Stimulated activated CD8-positive, alpha-beta memory T cell treated with anti-CD3 and anti-CD28 coated beads, Interleukin-15, amount 100 ng/mL, for 4 hours (primary cell): ENCODE measurements around the gene PNKP.

Experiments
- DNase-seq, 2 donors: peaks; one replicate each; pipeline ENCODE4 v3.0.0-alpha.2; 2020; ENCODE audit warnings: low read depth in 2 of 2

Gene PNKP

GRCh38 chr19:49847731-49848696 lies 19.4 kb downstream of the PNKP start:
- no peak for DNase-seq

GRCh38 chr19:49846408-49846807 lies 21.0 kb downstream of the PNKP start:
- DNase-seq, result no peak

DNA sequence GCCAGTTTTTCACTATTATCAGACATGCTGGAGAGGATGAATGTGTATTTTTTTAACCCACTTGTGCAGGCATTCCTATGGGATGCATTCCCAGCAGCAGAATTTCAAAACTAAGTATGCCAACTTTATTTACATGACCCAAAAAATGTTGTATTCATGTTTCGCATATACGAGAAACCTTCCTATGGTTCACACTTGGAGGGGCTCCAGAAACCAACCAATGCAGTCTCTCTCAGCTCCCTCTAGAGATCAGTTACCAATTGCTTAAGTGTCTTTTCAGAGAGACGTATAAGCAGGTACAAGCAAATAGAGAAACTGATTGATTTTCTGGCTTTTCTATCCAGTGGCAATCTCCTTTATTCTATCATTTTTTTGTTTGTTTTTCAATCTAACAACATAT lies 22.0 kb downstream of the PNKP start:
- DNase-seq, result no peak

DNA sequence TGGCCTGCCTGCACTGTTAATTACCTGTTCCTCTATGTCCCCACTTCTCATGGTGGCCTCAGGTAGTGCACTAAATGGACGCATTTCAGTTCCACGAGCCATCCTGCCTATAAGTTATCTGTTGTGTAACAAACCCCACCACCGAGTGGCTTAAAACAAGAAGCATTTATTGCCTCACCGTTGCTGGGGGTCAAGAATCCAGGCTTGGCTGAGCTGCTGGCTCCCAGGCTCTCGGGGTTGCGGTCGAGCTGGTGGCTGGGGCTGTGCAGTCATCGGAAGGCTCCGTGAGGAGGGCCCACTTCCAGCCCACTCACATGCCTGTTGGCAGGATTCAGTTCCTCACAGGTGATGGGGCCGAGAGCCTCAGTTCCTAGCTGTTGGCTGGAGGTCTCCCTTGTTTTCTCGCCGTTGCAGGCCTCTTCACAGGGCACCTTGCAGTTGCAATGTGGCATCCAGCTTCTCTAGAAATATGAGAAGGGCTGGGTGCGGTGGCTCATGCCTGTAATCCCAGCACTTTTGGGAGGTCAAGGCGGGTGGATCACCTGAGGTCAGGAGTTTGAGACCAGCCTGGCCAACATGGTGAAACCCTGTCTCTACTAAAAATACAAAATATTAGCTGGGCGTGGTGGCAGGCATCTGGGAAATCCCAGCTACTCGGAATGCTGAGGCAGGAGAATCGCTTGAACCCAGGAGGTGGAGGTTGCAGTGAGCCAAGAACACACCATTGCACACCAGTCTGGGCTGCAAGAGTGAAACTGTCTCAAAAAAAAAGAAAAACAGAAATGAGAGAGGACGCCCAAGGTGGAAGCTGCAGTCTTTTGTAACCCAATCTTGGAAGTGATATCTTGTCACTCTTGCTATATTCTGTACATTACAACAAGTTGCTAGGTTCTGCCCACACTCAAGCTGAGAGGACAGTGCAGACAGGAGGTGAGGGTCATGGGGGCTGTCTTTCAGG lies 23.0 kb downstream of the PNKP start:
- DNase-seq, result no peak

- no peak for DNase-seq
Measured at GRCh38 chr19:49843265-49843664, 24.1 kb downstream of the PNKP start.

- no peak for DNase-seq
Measured at GRCh38 chr19:49840736-49841249, 26.6 kb downstream of the PNKP start.

DNA sequence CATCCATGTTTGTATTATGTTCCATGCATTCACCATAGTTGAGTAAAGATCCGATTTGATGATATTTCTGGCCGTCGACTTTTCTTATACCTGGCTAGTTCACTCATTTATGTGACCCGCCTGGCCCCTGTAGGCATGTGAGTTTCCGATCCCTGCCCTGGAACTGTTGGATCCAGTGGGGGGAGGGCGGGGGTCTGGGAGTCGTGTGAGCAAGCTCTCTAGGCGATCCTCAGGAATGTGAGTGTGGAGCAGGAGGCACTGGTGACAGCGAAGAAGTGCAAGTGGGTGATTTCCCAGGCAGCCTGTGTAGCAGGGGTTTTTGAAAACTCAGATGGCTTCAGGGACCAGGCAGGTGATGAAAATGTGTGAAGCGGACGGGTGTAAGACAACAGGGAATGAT lies 27.1 kb downstream of the PNKP start:
- DNase-seq, result no peak

- no peak for DNase-seq
Measured at GRCh38 chr19:49839713-49840112, 27.7 kb downstream of the PNKP start.

DNA sequence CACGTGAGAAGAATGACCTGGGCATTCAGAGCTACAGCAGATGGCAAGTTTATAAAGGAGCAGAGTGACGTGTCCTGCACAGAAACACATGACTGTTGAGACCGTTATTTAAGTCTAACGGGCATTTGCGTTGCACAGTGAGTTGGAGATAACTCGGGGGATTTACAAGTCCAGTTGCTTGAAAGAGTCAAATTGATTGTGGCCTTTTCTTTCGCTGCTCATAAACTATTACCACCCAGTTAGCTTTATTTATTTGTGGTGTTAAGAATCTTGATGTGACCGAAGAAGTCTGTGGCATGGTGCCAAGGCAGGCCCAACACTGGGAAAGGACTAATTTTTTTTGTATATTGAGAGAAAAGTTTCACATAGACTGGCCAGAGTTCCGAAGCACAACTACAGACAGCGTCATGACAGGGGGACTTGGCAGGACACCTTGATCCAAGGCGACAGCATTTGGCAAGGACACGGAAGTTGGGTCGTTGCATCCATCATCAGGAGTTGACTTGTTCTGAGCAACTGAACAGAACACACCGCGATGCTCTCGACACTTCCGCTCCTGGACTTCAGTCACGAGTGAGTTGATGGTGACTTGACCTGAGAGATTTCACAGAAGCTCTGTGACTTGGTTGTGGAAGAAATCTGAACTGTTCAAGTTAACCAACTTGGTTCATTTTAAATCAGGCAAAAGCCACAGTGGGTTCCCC lies 28.3 kb downstream of the PNKP start:
- no peak for DNase-seq

- DNase-seq, result no peak
Measured at GRCh38 chr19:49837425-49837824, 30.0 kb downstream of the PNKP start.

DNA sequence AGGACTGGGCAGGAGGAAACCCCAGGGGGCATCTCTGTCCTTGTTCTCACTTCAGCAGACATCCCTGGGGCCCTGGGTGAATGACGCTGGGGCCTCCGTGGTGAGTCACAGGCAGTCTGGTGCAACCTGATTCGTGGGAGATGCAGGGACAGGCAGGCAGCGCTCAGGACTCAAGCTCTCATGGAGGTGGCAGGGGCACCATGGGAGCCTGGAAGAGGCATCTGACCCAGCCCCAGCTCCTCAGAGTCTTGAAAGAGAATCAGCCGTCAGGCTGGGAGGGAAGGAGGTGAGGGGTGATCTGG lies 30.4 kb downstream of the PNKP start:
- no peak for DNase-seq

DNA sequence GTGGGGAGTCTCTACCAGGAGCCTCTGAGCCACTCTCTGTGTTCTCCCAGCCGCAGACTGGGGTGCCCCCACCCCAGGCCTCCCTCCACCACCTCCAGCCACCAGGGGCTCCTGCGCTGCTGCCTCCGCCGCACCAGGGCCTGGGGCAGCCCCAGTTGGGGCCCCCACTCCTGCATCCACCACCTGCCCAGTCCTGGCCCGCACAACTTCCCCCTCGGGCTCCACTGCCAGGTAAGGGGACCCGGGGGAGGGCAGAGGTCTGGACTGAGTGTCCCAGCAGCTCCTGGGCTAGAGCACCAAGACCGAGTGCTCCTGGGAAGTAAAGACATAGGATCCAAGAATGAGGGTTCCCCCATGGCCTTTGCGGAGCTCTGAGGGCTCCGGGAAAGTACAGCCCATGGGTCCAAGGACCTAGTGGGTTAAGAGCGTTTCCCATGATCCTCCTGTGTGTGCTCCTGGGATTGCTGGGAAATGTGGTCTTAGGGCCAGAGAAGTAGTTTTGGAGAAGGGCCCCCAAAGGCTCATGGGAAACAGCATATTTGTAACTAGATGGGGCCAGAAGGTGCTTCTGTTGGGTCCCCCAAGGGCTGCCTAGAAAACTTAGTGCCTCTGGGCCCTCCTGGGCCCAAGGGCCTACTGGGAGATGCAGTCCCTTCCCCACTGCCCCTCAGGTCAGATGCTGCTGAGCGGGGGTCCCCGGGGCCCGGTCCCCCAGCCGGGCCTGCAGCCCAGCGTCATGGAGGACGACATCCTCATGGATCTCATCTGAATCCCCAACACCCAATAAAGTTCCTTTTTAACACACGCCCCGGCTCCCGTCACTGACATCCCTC lies 31.0 kb downstream of the PNKP start:
- no peak for DNase-seq

DNA sequence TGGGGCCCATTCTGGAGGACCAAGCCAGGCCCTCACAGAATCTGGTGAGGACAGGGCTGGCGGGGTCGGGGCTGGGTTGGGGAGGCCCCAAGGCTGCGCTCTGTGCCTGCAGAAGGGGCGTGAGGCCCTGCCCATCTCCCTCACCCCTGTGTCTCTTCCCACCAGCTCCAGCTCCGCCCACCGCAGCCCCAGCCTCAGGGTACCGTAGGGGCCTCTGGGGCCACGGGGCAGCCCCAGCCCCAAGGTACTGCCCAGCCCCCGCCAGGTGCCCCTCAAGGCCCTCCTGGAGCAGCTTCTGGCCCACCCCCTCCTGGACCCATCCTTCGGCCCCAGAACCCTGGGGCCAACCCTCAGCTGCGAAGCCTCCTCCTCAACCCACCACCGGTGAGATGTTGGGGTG lies 31.8 kb downstream of the PNKP start:
- no peak for DNase-seq

DNA sequence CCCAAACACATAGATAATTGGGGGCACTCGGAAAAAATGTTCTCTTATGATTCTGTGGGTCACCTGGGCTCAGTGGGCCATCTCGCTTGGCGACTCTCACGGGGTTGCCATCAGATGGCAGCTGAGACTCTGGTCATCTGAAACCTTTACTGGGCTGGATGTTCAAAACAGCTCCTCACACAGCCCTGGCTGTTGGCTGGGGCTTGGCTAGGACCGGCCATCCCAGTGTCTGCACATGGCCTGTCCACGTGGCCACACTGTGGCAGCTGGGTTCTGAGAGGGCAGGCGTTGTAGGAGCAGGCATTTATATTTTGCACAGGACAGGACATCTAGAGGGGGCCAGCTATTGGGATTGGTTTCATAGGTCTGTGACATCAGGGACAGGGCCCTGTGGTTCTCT lies 33.8 kb downstream of the PNKP start:
- DNase-seq, result no peak

- DNase-seq, result no peak
Measured at GRCh38 chr19:49832556-49832955, 34.8 kb downstream of the PNKP start.

DNA sequence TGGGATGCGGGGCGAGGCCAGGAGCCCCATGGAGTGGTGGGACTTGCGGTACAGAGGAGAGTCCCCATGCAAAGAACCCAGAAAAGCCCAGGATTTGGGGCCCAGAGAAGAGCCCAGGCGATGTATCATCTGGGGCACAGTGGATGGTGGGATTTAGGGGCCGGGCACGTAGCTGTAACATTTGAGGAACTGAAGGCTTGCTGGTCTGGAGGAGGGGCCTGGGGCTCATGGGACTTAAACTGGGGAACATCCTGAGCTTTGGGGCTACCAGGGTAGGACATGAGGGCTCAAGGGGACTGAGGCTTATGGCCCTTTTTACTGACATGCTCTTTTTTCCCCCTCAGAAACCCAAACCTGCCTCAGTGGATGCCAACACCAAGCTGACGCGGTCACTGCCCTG lies 35.8 kb downstream of the PNKP start:
- no peak for DNase-seq

- DNase-seq, result no peak
Measured at GRCh38 chr19:49830766-49831165, 36.6 kb downstream of the PNKP start.

- no peak for DNase-seq
Measured at GRCh38 chr19:49829721-49830120, 37.7 kb downstream of the PNKP start.

- DNase-seq, result no peak
Measured at GRCh38 chr19:49829200-49829599, 38.2 kb downstream of the PNKP start.

GRCh38 chr19:49827034-49827433 lies 40.3 kb downstream of the PNKP start:
- no peak for DNase-seq

DNA sequence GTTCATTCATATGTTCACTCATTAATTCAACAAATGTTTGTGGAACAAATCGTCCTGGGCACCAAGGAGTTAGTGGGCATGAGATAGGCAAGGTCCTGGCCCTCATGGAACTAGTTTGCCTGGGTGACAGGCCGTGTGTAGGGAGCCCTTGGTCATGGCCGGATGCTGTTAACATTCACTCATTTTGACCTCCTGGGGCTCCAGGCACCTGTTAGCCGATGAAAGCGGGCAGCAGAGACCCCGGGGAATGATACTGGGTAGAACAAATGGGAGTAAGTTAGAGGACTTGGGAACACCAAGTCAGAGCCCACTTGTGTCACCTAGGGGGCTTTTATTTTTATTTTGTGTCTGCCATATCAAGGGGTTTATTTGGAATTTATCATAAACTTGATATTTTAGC lies 42.7 kb downstream of the PNKP start:
- DNase-seq, result no peak
